ENCODE measurements around the gene CEBPA.

CEBPA gene

DNA sequence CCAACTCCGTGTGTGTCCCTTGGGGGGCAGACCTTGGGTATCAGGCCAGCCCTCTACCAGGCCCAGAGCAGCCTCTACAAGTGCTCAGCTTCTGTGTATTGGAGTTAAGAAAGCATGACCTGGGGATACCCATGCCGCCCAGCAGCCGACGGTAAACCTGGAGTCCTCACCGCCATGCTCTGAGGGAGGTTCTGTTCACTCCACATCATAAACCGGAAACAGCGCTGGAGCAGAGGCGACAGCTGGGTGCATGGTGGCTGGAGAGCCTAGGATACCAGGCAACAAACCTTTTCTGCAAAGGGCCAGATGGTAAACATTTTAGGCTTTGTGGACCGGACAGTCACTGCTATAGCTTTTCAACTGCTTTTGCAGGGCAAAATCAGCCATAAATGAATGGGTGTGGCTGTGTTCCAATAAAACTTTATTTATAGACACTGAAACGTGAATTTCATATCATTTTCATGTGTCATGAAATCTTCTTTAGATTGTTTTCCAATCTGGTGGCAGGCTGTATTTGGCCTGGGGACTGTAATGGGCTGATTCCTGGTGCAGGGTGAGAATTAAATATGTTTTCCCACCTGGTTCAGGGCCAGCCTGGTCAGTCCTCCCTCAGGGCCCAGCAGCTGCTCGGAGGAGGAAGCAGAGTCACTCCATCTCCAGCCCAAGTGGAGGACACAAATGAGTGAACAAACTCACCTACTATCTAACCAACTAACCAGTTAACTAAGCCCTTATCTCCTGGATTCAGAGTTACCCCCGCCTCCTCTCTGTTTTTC, 30.9 kb downstream of the CEBPA start:
- DNase-seq (ENCODE audit: low spot score) = no peak

DNA sequence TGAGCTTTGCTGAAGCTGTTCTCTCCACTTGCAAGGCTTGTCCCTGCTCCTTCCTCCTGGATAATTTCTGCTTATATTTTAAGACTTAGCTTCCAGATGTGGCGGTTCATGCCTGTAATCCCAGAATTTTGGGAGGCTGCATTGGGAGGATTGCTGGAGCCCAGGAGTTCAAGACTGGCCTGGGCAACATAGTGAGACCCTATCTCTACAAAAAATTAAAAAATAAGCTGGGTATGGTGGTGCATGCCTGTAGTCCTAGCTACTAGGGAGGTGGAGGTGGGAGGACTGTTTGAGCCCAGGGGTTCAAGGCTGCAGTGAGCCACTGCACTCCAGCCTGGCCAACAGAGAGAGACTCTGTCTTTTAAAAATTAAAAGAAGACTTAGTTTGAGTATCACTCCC, 31.6 kb downstream of the CEBPA start:
- no peak for DNase-seq (ENCODE audit: low spot score)

DNA sequence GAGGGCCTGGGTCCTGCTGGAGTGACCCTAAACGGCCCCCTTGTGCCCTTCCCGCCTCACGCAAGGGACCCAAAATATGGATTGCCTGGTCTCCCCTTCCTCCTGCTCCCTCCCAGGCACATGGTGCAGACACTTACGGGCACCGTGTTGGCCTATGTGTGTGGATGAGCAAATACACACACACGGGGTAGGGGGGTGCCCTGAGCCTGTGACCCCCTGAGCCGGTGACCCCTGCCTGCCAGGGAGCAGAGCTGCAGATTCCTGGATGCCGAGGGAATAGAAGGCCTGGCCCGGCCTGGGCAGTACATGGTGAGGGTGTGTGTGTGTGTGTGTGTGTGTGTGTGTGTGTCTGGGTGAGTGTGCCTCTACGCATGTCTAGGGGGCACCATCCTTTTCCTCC, 33.3 kb downstream of the CEBPA start:
- DNase-seq (ENCODE audit: low spot score) = no peak

DNA sequence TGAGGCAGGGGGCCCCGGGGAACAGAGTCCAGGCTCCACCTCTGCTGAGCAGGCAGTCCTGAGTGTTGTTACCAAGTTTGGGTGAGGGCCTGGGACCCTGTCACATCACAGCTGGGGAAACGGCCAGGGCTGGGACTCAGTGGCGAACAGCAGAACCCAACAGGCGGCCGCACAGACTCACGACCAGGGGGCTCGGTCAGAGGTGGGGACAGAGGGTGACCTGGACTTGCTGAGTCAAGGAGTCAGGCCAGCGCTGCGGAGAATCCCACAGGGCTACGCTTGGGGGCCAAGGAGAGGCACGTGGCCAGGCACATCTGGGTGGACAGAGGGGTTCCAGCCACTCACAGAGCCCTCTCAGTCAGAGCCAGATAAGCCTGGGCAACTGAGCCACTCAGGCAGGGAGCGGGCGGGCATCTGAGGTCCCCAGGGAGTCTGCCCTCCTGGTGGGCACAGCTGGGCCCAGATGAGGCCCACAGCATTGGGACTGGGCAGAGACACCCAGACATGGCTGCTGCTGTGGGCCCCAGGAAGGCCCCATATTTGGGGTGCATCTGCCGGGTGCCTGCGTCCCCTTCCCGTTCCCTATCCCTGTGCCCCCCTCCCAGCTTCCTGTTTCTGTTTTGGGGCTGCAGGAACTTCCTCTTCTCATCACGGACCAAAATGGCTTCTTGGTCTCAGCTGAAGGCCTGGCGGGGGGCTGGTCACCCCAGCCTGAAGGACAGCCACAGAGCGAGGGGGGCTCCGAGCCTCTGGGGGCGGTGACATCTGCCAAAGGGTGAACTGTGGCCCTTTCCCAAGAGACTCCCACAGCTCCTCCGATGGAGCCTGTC, 34.0 kb downstream of the CEBPA start:
- no peak for DNase-seq (ENCODE audit: low spot score)

DNA sequence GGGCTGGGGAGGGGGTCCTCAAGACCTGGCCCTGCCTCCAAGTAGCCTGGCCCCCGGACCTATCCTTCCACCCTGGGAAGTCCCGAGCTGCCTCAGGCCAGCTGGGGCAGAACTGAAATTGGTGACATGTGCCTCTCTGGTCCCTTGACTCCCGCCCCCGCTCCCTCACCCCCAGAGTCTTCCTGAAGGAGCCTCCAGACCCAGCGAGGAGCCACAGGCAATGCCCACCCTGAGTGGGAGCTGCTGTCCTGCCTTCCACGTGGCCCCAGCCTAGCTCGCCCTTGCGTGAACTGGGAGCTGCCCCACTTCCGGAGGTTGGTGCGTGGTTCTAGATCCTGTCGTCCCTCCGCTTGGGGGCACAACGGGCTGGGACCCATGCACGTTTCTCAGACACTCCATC, 34.6 kb downstream of the CEBPA start:
- no peak for DNase-seq (ENCODE audit: low spot score)

DNA sequence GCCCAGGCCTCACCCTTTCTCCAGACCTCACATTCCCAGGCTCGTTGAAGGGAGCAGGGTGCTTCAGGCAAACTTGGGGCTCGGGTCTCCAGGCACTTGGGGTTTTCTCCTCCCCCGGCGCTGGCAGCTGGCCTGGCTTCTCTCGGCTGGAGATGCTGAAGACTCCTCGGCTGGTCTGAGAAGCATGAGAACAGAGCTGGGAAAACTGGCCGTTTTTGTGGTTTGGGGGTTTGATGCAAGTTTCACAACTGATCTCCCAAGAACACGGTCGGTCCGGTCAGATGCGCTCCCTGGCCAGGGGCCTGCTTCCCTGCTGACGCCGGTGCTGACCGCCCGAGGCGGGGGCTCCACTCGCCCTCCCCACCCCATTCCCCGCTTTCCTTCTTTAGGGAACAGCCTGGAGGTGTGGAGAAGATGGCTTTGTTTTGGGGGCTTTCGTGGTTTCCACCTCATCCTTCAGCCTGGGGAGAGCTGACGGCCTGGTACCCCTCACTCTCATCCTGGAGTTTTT, 35.3 kb downstream of the CEBPA start:
- DNase-seq (ENCODE audit: low spot score) = no peak

DNA sequence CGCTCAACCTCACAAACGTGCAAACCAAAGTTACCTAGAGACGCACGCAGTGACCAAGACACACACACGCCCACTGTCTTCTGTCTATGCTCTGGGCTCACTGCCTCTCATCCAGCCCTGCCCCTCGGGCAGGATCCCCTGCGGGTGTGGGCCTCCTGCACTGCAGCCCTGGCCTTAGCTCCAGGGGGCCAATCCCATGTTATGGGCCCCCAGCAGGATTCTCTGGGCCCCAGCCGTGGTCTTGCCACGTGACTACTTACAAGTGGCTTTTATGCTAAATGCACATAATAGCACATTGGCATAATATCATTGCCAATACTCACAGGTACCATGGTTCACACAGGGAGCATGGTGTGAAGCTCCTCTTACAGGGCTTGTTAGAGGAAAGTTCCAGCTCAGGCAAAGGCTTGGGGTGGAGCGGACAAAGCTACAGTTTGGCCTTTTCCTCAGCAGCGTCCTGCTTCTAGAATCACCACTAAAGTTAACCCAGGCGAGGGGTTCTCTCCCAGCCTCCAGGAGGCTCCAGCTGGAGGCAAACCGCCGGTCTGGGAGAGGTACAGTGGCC, 37.4 kb downstream of the CEBPA start:
- no peak for DNase-seq (ENCODE audit: low spot score)

DNA sequence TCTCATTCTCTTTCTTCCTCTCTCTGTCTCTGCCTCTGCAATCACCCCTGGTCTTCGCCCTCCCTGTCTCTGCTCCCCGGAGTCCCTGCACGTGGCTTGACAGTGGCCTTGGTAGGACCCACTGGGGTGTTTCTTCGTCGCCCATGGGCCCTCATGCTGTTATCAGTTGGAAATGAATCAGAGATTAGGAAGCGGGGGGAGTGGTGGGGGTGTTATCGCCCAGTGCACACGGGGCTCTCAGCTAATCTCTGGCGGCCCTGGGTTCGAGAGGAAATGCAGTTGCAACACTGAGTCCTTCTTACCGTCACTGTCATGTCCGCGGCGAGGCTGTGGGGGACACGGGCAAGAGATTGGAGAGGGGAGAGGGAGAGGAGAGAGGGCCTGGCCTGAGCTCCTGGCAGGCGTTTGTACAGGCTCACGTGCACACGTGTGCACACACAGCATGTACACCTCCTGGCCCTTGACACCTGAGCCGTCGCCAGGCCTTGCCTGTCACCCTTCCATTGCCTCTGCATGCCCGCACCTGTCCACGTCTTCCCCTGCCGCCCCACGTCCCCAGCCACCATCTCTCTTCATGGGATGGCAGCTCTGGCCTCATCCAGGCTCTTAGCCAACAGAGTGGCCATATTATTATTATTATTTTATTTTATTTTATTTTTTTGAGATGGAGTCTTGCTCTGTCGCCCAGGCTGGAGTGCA, 38.9 kb downstream of the CEBPA start:
- no peak for DNase-seq (ENCODE audit: low spot score)

DNA sequence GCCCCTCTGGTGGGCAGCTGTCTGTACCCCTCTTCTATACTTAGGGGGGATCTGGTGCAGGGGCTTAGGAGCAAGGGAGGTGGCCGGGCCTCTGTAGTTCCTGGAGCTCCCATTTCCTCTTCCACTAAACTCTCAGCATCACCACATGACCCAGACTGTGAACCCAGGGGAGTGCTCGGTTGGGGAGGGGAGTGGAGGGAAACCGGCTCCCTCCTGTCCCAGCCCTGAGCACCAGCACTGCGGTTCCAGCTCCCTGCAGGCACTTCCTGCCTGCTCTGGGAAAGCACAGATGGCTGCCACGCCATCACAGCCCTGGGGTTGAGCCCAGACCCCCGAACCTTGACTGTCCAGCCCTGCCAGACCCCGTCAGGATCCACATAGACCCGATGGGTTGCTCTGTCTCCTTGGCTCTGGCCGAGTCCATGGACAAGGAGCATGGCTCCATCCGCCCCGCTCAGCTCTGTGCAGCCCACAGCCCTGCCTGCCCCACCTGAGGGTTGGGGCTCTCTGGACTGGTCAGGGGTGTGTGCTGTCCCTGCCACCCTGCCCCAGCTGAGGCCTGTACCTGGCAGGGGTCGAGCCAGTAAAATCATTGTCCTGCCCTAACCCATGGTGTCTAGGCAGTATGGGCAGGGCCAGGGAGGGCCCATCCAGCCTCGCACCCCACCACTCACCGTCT, 40.7 kb downstream of the CEBPA start:
- no peak for DNase-seq (ENCODE audit: low spot score)

DNA sequence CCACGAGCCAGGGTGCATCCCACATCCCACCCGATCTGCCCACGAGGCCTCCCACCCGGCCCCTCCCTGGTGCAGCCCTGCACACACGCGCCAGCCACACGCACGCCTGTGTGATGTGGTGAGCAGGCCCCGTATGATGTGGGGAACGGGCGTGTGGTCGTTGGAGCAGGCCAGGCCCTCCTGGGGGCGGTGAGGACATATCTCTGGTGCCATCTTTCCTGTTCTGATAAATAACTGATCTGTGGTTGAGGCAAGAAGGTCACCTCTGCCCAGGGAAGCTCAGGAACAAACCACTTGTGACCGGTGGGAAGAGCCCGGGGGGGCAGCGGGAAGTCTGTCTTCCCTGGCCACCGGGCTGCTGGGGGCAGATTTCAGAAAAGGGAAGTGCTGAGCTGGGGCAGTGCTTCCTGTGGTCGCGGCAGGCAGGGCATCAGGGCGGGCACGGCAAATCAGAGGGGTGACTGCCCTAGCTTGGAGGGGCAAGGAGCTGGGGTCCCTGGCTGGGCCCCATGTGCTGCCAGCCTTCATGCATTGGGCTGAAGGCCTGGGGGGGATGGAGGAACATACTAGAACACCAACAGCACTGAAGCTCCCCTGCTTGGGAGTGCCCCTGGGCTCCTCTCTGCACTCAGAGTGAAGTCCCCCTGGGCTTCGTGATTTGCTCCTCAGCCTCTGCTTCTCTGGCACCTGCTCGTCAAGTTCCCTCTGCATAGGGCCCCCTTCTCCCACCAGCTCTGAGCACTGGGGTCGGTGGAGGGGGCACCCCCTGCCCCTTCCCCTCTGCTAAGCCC, 41.5 kb downstream of the CEBPA start:
- no peak for DNase-seq (ENCODE audit: low spot score)

DNA sequence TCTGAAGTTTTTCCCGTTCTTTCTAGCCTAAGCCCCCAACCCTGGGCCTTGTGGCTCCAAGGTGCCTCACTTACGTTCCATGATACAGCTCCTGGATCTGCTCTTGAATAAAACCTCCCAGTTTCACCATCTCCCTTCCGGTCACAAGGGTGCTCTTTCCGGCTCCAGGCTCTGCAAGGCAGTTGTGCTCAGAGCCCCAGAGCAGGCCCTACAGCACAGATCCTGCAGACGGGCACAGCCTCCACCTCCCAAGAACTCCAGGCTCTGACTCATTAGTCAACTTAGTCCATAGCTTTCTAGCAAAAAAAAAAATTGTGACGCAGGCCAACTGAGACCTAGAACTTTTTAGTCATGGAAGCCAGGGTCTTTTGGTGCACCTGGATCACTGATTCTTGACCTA, 42.8 kb downstream of the CEBPA start:
- no peak for DNase-seq (ENCODE audit: low spot score)

DNA sequence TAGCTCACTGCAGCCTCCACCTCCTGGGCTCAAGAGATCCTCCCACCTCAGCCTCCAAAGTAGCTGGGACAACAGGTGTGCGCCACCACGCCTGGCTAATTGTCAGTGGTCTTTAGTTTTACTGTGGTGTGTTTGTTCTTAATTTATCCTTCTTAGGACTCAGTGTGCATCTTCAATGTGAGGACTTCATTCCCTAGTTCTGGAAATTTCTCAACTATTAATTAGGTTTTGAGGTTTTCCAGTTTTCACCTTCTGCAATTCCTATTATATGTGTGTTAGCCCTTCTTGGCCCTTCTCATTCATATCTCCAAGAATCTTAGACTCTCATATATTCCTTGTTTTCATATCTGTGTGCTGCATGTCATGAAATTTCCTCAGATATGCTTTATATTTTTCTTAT, 44.5 kb downstream of the CEBPA start:
- DNase-seq (ENCODE audit: low spot score) = no peak

DNA sequence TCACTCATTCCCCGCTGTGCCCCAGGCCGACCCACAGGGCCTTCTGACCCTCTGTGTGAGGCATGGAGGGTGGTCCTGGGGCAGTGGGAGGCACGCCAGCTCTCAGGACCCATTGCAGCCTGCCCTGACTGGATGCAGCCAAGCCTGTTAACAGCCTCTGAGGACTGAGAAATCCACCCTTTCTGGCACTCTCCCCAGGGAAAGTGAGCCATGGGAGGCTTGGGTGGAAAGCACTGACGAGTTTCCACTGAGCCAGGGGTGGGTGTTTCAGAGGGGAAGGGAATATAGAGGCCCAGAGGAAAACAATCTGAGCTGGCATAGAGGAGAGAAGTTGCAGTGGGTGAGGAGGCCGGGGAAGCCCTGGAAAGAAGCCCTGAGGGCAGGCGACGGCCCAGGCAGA, 46.1 kb downstream of the CEBPA start:
- DNase-seq (ENCODE audit: low spot score) = no peak

DNA sequence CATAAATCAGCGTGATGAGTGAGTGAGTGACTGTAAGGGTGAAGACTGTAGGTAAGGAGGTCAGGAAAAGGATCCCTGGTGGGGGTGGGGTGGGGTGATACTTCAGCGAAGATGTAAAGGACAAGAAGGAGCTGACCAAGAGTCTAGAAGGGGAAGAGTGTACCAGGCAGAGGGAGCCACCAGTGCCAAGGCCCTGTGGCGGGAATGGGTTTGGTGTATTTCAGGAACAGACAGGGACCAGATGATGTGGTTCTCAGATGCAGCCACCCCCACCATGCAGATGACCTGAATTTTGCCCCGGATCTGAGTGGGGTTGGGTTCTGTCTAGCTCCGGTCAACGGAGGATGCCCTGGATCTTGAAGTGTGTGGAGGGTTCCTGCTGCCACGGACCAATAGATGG, 46.6 kb downstream of the CEBPA start:
- DNase-seq (ENCODE audit: low spot score) = no peak

DNA sequence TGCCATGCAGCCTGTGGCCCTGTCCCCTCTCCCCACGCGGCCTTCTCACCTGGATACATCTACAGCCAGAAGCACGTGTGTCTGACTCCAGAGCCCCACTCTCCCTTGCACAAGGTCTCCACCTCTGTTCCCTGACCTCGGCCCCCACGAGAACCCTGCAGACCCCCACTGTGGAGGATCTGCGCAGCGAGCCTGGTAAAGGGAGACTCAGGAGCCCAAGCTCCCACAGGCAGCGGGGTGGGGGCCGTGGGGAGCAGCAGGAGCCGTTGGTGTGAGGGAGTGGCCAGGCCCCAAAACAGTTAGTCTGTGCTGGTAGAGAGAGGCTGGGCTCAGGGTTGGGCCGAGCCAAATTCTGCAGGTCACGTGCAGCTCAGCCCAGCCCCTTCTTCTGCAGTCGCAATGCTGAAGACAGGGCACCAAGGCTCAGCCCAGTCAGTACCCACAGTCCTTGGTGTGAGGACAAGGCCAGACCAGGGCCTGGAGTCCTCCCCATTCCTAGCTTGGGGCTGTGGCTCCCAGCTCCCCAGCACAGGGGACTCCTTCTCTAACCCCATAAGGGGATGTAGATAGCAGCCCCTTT, 48.0 kb downstream of the CEBPA start:
- DNase-seq (ENCODE audit: low spot score) = no peak

DNA sequence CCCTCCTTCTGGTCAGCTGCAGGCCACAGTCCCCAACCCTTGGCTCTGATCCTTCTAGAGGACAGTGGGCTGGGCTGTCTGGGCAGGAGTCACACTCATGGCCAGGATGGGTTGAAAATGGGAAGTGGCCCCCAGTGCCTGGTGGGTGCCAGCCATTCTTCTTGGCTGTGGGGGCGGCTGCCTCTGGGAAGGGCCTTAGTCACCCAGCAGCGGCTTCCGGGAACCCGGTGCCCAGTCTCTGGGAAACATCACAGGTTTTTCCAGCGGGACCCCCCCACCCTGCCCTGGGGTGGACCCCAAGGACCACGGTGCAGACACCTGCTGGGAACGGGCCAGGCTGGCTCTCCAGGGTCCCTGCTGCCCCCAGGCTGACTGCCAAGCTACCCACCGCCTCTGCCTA, 49.4 kb downstream of the CEBPA start:
- no peak for DNase-seq (ENCODE audit: low spot score)

DNA sequence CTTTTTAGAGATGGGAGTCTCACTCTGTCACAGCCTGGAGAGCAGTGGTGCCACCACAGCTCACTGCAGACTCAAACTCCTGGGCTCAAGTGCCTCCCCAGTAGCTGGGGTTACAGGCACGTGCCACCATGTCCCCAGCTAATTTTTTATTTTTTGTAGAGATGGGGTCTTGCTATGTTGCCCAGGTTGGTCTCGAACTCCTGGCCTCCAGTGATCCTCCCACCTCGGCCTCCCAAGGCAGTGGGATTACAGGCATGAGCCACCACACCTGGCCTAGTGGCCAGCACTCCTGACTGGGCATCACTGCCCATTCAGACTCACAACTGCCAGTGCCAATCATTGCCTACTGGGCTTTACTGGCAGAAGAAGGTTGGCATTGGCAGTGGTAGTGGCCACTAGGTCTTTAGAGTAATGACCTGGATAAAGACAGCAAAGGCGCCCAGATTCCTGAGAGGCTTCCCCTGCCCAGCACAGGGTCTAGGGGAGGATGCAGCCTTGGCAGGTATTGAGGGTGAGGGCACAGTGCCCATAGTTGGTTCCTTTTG, 49.8 kb downstream of the CEBPA start:
- no peak for DNase-seq (ENCODE audit: low spot score)

DNA sequence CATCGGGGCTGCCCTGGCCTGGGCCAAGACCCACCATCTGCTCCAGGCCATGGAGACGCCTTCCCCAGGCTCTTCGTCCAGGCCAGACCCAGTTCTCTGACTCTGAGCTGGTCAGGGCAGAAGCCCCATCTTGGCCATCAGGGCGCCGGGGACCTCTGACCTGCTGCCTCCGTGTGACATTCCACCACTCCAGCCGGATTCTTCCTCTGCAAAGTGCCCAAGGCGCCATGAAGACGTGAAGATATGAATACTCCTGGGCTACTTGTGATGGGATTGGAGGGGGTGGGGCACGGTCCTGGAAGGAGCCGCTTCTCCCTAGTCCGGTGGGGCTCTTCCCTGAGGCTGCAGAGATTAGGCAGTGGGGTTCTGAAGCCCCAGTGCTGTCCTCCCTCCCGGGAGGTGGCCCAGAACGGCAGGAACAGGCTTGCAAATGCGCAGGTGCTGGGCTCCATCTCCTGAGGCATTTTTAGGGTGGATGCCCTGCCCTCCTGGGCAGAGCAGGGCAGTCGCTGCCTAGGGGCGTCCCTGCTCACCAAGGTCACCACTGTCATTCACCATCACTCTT, 50.7 kb downstream of the CEBPA start:
- DNase-seq (ENCODE audit: low spot score) = no peak

DNA sequence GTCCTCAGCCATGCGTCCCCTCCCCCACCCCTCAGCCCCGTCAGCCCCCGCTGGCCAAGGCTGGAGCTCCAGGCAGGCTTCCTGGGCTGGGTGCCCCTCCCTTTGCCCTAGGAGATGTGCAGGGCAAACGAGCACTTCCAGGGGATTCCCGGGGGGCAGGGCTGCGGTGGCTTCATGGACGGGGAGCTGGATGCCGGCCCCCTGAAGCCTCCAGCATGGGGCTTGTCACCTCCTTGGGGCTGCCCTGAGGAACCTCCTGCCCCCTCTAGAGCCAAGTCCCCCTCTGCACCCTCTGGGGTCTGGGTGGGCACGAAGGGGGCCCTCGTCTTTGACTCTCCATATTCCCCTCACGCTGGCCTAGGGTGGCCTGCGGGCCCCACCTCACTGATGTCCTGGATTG, 51.3 kb downstream of the CEBPA start:
- no peak for DNase-seq (ENCODE audit: low spot score)

DNA sequence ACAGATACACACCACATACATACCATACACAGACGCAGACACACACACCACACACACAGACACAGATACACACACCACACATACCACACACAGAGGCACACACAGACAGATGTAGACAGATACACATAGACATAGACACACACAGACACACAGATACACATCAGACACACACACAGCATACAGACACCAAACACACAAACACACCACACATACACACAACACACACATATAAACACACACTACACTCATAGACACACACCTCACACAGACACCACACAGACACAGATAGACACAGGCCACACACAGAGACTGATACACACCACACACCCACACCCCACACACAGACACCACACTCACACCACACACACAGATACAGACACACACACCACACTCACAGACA, 51.8 kb downstream of the CEBPA start:
- no peak for DNase-seq (ENCODE audit: low spot score)

Data from AG08395 (cell line).